HG03469 (cell line): ENCODE results near the gene TMEM245.
"Not testable (repeated sequence)": the region's sequence is repeated elsewhere in the genome, so short reads cannot be mapped to it uniquely, and the experiment has no call there.

ENCODE experiments used
- ATAC-seq: cut with Tn5 transposase; IDR thresholded peaks from one replicate; pipeline ENCODE4 v1.9.1; 2021; ENCODE audit warnings: mild to moderate bottlenecking, moderate library complexity, moderate number of reproducible peaks; ENCODE audit not compliant: unreplicated experiment

Gene TMEM245

DNA sequence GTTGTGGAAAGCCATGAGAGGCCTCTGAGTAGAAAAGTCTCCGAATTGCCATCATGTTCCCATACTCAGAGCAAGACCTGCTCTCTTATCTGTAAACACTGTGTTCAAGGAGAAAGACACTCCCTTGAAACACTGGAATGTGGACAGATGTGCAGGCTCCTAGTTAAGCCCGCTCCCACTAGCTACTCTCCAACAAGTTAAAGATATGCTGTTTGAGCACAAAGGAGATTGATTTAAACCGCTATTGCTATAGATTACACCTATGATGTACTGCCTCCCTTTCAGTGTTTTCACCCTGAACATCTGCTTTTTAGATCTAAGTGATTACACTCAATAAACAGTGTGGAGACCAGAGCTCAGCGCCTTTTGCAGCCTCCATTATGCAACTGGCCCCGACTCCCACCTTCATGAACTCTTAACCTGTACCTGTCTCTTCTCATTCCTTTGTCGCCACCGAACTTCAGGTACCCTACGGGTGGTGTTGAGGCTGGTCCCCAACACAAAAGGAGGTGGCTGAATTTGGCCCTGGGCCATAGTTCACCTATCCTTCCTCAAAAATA is 47.5 kb downstream of the TMEM245 start:
- ATAC-seq, result no peak

DNA sequence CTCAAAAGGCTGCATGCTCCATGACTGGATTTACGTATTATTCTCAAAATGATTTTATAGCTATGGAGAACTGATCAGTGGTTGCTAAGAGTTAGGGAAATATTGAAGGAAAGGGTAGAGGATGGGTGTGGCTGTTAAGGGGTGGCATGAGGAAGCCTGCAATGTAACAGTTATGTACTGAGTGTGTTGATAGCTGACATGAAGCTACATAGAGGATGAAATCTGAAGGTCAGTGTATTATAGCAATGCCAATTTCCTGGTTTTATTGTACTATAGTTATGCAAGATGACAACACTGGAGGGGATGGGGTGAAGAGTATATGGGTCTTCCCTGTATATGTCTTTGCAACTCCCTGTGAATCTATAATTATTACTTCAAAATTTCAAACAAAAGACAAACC is 51.0 kb downstream of the TMEM245 start:
- ATAC-seq, result no peak

GRCh38 chr9:109064963-109065702 is 54.6 kb downstream of the TMEM245 start:
- ATAC-seq, result no peak

DNA sequence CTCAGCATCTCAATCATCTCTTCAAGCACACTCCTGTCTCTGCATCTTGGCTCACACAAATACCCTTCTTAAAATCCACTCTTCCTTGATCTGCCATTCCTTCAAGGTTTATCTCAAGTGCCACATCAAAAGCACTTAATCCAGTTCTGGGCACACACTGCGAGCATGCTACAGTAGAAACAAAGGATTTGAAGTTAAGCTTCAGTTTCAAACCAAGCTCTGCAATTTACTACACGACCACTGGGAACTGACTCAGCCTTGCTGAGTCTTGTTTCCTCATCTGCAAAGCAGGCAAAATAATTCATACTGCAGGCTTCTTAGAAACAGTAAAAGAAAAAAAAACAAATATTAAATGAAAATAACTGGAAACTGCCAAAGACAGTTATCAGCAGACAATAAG is 56.0 kb downstream of the TMEM245 start:
- ATAC-seq, result no peak

- ATAC-seq, result no peak
Measured at GRCh38 chr9:109062543-109062942, 57.2 kb downstream of the TMEM245 start.

GRCh38 chr9:109060191-109060590 is 59.6 kb downstream of the TMEM245 start:
- no peak for ATAC-seq

- not testable (repeated sequence) for ATAC-seq
Measured at GRCh38 chr9:109053121-109053520, 66.6 kb downstream of the TMEM245 start.

GRCh38 chr9:109052416-109052815 is 67.3 kb downstream of the TMEM245 start:
- no peak for ATAC-seq

- ATAC-seq, result no peak
Measured at GRCh38 chr9:109051733-109052132, 68.0 kb downstream of the TMEM245 start.

- no peak for ATAC-seq
Measured at GRCh38 chr9:109050444-109050843, 69.3 kb downstream of the TMEM245 start.

DNA sequence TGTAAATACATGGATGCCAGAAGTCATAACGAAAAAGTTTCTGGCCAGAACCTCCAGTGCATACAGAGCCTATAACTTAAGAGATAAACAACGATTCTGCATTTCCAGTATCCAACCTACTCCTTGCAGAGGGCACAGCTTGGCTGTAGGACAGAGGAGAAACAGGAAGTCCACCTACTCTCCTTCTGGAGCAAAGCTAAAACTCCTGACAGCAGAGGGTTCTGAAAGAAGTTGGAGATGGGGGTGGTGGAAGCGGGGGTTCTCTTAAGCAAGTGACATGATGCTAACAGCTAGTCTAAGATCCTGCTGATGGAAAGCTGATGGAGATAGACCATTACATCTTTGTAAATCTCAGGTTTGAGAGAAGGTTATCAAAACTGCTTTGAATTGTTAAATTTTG is 70.9 kb downstream of the TMEM245 start:
- ATAC-seq, result no peak

DNA sequence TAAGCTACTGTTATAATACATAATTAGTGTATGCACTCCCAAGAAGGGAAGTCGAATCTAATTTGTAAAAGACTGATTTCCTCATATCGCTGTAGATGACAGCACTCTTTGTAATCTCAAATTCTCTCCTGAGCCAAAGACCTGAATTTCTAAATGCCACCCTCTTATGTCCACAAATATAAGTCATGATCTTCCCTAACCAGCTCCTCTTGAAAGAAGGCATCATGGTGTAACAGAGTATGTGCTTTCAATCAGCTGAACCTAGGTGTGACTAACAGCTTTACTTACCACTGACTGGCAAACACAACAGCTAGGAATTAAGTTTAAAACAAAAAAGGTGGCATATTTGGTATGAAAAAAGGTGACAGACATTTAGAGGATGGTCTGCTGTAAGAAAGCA is 72.5 kb downstream of the TMEM245 start:
- no peak for ATAC-seq

GRCh38 chr9:109046346-109046745 is 73.4 kb downstream of the TMEM245 start:
- ATAC-seq, result no peak

DNA sequence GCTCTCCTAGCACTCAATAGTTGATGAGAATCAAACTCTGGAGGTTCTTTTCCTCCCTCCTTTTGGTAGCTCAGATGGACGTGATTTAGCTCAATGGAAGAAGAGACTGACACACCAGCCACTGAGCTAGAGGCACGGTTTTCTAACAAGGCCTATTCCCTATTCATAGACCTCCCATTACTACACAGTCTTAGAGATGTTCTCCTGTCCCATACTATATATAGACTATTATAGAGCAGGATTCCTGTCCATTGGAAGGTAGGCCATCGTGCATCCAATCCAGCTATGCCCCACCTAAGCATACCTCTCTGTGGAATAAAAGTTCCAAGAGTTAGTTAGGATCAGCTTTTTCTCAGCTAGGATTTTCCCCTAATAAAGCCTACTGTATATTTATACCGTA is 76.2 kb downstream of the TMEM245 start:
- no peak for ATAC-seq

DNA sequence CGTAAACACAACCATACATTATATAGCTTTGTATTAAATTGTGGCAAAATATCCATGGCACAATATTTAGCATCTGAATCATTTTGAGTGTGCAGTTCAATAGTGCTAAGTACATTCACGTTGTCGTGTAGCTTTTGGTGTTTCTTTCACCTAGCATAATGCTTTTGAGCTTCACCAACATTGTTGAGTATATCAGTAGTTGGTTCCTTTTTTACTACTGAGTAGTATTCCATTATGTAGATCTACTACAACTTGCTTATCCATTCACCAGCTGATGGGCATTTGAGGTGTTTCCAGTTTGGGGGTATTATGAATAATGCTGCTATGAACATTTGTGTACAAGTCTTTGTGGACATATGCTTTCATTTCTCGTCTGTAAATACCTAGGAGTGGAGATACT is 79.2 kb downstream of the TMEM245 start:
- no peak for ATAC-seq

- no peak for ATAC-seq
Measured at GRCh38 chr9:109039539-109039938, 80.2 kb downstream of the TMEM245 start.

GRCh38 chr9:109037946-109038715 is 81.6 kb downstream of the TMEM245 start:
- ATAC-seq, result no peak

GRCh38 chr9:109036744-109037680 is 82.7 kb downstream of the TMEM245 start:
- no peak for ATAC-seq

DNA sequence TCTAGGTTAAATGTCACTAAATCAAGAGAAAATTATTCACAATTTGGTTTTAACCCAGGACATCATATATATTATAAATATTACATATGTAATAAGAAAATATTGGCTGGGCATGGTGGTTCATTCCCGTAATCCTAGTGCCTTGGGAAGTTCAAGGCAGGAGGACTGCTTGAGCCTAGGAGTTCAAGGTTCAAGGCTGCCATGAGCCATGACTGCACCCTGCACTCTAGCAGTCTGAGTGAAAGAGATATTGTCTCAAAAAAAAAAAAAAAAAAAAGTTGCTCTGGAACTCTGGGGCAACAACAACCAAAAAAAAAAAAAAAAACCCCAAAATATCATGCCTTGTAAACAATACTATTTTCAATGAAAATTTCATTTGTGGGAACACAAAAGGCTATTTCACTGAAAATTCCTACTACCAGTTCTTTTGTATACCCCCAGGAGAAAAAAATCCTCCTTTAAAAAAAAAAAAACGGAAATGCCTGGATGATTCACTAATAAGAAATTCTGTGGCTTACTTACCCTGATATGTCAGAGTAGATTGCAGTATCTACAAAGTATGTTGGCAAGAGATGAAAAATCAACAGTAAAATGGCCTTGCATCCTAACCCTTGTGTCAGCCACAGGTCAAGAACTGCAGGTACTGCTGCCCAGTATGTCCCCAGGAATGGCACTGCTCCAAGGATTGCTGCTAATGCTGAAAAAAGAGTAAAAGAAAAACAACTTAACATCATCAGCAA is 83.9 kb downstream of the TMEM245 start:
- ATAC-seq, result no peak
